Sigmoid colon (tissue), 4 donors: ENCODE data around the gene UBE2QL1.

Experiments used
- POLR2A ChIP-seq, 2 donors: fragments of 450-650 bp; IDR thresholded peaks; one replicate each; pipeline ENCODE4 v1.6.1; 2016; ENCODE audit warnings: antibody characterized with exemption in 2 of 2, mild to moderate bottlenecking in 2 of 2, moderate library complexity in 2 of 2
- POLR2AphosphoS5 ChIP-seq, 4 donors: sonication (generic); formaldehyde crosslinking; IDR thresholded peaks; one replicate each; pipeline ENCODE4 v1.6.1; 2017; ENCODE audit warnings: antibody characterized with exemption in 4 of 4
- TF ChIP-seq, protein P1 (sequence below), 4 experiments: fragments of 450-650 bp in 3 of 4; fragments of 200-600 bp in 1 of 4; IDR thresholded peaks; one replicate each; pipeline ENCODE4 v1.5.1; 2016 to 2019; ENCODE audit warnings: antibody characterized with exemption in 4 of 4, mild to moderate bottlenecking in 3 of 4, moderate library complexity in 2 of 4

DNA sequence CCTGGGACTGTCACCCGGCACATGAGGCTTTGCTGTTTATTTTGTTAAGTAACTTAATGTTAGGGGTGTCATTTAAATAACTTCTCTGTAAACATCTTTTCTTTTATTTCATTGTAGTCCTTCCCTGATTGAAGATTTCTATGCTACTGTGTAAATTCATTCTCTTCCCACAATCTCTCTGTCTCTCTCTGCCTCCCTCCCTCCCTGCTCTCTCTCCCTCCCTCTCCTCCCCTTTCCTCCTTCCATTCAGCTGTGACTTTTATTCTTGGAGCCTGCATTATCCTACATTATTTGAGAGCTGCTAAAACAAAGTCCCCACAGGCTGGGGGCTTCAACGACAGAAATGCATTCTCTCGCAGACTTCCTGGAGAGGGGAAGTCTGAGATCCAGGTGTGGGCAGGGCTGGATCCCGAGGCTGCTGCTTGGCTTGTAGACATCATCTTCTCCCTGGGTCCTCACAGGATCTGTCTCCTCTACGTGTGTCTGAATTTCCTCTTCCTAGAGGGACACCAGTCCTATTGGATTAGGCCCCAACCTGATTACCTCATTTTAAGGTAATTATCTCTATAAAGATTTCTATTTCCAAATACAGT is 18.4 kb downstream of the UBE2QL1 start:
- TF ChIP-seq, protein P1, sequence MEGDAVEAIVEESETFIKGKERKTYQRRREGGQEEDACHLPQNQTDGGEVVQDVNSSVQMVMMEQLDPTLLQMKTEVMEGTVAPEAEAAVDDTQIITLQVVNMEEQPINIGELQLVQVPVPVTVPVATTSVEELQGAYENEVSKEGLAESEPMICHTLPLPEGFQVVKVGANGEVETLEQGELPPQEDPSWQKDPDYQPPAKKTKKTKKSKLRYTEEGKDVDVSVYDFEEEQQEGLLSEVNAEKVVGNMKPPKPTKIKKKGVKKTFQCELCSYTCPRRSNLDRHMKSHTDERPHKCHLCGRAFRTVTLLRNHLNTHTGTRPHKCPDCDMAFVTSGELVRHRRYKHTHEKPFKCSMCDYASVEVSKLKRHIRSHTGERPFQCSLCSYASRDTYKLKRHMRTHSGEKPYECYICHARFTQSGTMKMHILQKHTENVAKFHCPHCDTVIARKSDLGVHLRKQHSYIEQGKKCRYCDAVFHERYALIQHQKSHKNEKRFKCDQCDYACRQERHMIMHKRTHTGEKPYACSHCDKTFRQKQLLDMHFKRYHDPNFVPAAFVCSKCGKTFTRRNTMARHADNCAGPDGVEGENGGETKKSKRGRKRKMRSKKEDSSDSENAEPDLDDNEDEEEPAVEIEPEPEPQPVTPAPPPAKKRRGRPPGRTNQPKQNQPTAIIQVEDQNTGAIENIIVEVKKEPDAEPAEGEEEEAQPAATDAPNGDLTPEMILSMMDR (IDR thresholded peaks at IDR 0.05) = no peak
- TF ChIP-seq POLR2AphosphoS5 (IDR thresholded peaks at IDR 0.05) (no peak), POLR2A (IDR thresholded peaks at IDR 0.05) (no peak)
